DOHH2 (cell line): Measurements from ENCODE around the gene CRISPLD2.

Source experiments
- H3F3A ChIP-seq: fragments of 200-600 bp; sonication (generic), shearing (Covaris generic); 2 replicates; pipeline ENCODE4 v1.6.0; 2016; ENCODE audit warnings: antibody characterized with exemption, mild to moderate bottlenecking; ENCODE audit not compliant: control insufficient read depth, insufficient read depth
- H3K27ac ChIP-seq: fragments of 200-600 bp; sonication (generic); 2 replicates; pipeline ENCODE4 v1.5.1; 2014; ENCODE audit warnings: low read depth, mild to moderate bottlenecking, low read length, moderate library complexity
- H3K27me3 ChIP-seq: fragments of 200-600 bp; sonication (generic); 2 replicates; pipeline ENCODE4 v1.6.1; 2014; ENCODE audit warnings: mild to moderate bottlenecking, low read length, mixed read lengths; ENCODE audit not compliant: control insufficient read depth
- H3K36me3 ChIP-seq: fragments of 200-600 bp; sonication (generic); 2 replicates; pipeline ENCODE4 v1.6.1; 2014; ENCODE audit warnings: mild to moderate bottlenecking, low read length, moderate library complexity, mixed read lengths; ENCODE audit not compliant: control insufficient read depth
- H3K4me1 ChIP-seq: fragments of 200-600 bp; sonication (generic); 2 replicates; pipeline ENCODE4 v1.6.1; 2014; ENCODE audit warnings: mild to moderate bottlenecking, low read length, mixed read lengths; ENCODE audit not compliant: control insufficient read depth
- H3K4me2 ChIP-seq: fragments of 200-600 bp; sonication (generic); 2 replicates; pipeline ENCODE4 v1.6.0; 2014; ENCODE audit warnings: mild to moderate bottlenecking, low read length, moderate library complexity
- H3K4me3 ChIP-seq: fragments of 200-600 bp; sonication (generic); 2 replicates; pipeline ENCODE4 v1.5.1; 2014; ENCODE audit warnings: mild to moderate bottlenecking, low read length, mixed read lengths
- H3K79me2 ChIP-seq: fragments of 200-600 bp; sonication (generic); 2 replicates; pipeline ENCODE4 v1.6.1; 2014; ENCODE audit warnings: mild to moderate bottlenecking, low read length, mixed read lengths; ENCODE audit not compliant: control insufficient read depth
- H3K9me2 ChIP-seq: fragments of 200-600 bp; sonication (generic); replicated peaks from 2 replicates; pipeline ENCODE4 v1.6.1; 2014; ENCODE audit warnings: mild to moderate bottlenecking, low read length, mixed read lengths; ENCODE audit not compliant: control insufficient read depth
- H3K9me3 ChIP-seq: fragments of 200-600 bp; sonication (generic); 2 replicates; pipeline ENCODE4 v1.6.1; 2014; ENCODE audit warnings: antibody characterized with exemption, low read length, mixed read lengths; ENCODE audit not compliant: control insufficient read depth, insufficient read depth
- H4K20me1 ChIP-seq: fragments of 200-600 bp; sonication (generic); 2 replicates; pipeline ENCODE4 v1.6.0; 2014; ENCODE audit warnings: low read depth, mild to moderate bottlenecking, antibody characterized with exemption, low read length, moderate library complexity; ENCODE audit not compliant: control insufficient read depth, insufficient read depth
- CTCF ChIP-seq: fragments of 200-600 bp; sonication (generic); IDR thresholded peaks from one replicate; pipeline ENCODE4 v1.5.1; 2014; ENCODE audit warnings: antibody characterized with exemption, mild to moderate bottlenecking, low read depth, low read length; ENCODE audit not compliant: poor library complexity, severe bottlenecking
- EZH2phosphoT487 ChIP-seq: fragments of 200-600 bp; sonication (generic); IDR thresholded peaks from 2 replicates; pipeline ENCODE4 v1.6.1; 2017; ENCODE audit warnings: borderline replicate concordance, mild to moderate bottlenecking, antibody characterized with exemption, low read length, moderate library complexity, mixed read lengths

Gene CRISPLD2

GRCh38 chr16:84795329-84796053 lies 24.3 kb upstream of the CRISPLD2 start:
- Histone ChIP-seq H3F3A (no peaks in the 10 kb centered on the region), H4K20me1 (no peaks in the 10 kb centered on the region), H3K79me2 (no peaks in the 10 kb centered on the region), H3K4me3 (no peak overlapping the region), H3K4me1 (no peaks in the 10 kb centered on the region), H3K4me2 (no peak overlapping the region), H3K36me3 (no peaks in the 10 kb centered on the region), H3K27me3 (no peaks in the 10 kb centered on the region), H3K9me3 (no peaks in the 10 kb centered on the region), H3K9me2 (no peaks in the 10 kb centered on the region), H3K27ac (no peak overlapping the region)
- TF ChIP-seq EZH2phosphoT487 = no peak
- no peak for TF ChIP-seq CTCF

GRCh38 chr16:84800158-84800978 lies 19.4 kb upstream of the CRISPLD2 start:
- no peak overlapping the region for H3K4me2 ChIP-seq
- no peak overlapping the region for H3K27ac ChIP-seq
- no peaks in the 10 kb centered on the region for H3F3A ChIP-seq
- no peaks in the 10 kb centered on the region for H3K9me3 ChIP-seq
- H3K36me3 ChIP-seq = no peaks in the 10 kb centered on the region
- H3K27me3 ChIP-seq = no peaks in the 10 kb centered on the region
- no peaks in the 10 kb centered on the region for H3K4me1 ChIP-seq
- no peaks in the 10 kb centered on the region for H4K20me1 ChIP-seq
- no peak for TF ChIP-seq EZH2phosphoT487
- TF ChIP-seq CTCF = no peak
- H3K4me3 ChIP-seq = no peak overlapping the region
- H3K79me2 ChIP-seq = no peaks in the 10 kb centered on the region
- no peaks in the 10 kb centered on the region for H3K9me2 ChIP-seq

GRCh38 chr16:84803146-84803545 lies 16.6 kb upstream of the CRISPLD2 start:
- H3K36me3 ChIP-seq = no peaks in the 10 kb centered on the region
- no peak overlapping the region for H3K4me3 ChIP-seq
- no peaks in the 10 kb centered on the region for H3K27me3 ChIP-seq
- H3K4me1 ChIP-seq = no peaks in the 10 kb centered on the region
- H3K27ac ChIP-seq = no peak overlapping the region
- no peak overlapping the region for H3K4me2 ChIP-seq
- H4K20me1 ChIP-seq = no peaks in the 10 kb centered on the region
- no peaks in the 10 kb centered on the region for H3K9me2 ChIP-seq
- H3F3A ChIP-seq = no peaks in the 10 kb centered on the region
- H3K9me3 ChIP-seq = no peaks in the 10 kb centered on the region
- no peaks in the 10 kb centered on the region for H3K79me2 ChIP-seq
- TF ChIP-seq EZH2phosphoT487 = no peak
- no peak for TF ChIP-seq CTCF
